WERI-Rb-1 (cell line): ENCODE results near the gene CSPG5.

Experiments
- DNase-seq: peaks from one replicate; pipeline ENCODE4 v3.0.0-alpha.2; 2020
- H3K27ac ChIP-seq: fragments of 250-450 bp; sonication (Bioruptor Pico); 2 replicates; pipeline ENCODE4 v1.5.1; 2020; ENCODE audit warnings: mild to moderate bottlenecking, moderate library complexity
- H3K27me3 ChIP-seq: fragments of 250-450 bp; sonication (Bioruptor Pico); 2 replicates; pipeline ENCODE4 v1.5.1; 2021; ENCODE audit warnings: mild to moderate bottlenecking, low read depth, moderate library complexity; ENCODE audit not compliant: insufficient read depth, severe bottlenecking
- H3K36me3 ChIP-seq: fragments of 250-450 bp; sonication (Bioruptor Pico); 2 replicates; pipeline ENCODE4 v1.5.1; 2020; ENCODE audit warnings: mild to moderate bottlenecking, moderate library complexity
- H3K4me3 ChIP-seq: 2 replicates; pipeline ENCODE4 v1.5.1; 2011; ENCODE audit warnings: low read depth, mild to moderate bottlenecking, control low read depth, low read length
- H3K9me3 ChIP-seq: fragments of 250-450 bp; sonication (Bioruptor Pico); 2 replicates; pipeline ENCODE4 v1.5.1; 2021; ENCODE audit warnings: mild to moderate bottlenecking, moderate library complexity; ENCODE audit not compliant: severe bottlenecking
- TF ChIP-seq, protein P1 (sequence below): IDR thresholded peaks from 2 replicates; pipeline ENCODE4 v1.5.1; 2011; ENCODE audit warnings: low read depth, mild to moderate bottlenecking, control low read depth, inconsistent platforms, low read length

The CSPG5 gene, protein sequence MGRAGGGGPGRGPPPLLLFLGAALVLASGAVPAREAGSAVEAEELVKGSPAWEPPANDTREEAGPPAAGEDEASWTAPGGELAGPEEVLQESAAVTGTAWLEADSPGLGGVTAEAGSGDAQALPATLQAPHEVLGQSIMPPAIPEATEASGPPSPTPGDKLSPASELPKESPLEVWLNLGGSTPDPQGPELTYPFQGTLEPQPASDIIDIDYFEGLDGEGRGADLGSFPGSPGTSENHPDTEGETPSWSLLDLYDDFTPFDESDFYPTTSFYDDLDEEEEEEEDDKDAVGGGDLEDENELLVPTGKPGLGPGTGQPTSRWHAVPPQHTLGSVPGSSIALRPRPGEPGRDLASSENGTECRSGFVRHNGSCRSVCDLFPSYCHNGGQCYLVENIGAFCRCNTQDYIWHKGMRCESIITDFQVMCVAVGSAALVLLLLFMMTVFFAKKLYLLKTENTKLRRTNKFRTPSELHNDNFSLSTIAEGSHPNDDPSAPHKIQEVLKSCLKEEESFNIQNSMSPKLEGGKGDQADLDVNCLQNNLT

DNA sequence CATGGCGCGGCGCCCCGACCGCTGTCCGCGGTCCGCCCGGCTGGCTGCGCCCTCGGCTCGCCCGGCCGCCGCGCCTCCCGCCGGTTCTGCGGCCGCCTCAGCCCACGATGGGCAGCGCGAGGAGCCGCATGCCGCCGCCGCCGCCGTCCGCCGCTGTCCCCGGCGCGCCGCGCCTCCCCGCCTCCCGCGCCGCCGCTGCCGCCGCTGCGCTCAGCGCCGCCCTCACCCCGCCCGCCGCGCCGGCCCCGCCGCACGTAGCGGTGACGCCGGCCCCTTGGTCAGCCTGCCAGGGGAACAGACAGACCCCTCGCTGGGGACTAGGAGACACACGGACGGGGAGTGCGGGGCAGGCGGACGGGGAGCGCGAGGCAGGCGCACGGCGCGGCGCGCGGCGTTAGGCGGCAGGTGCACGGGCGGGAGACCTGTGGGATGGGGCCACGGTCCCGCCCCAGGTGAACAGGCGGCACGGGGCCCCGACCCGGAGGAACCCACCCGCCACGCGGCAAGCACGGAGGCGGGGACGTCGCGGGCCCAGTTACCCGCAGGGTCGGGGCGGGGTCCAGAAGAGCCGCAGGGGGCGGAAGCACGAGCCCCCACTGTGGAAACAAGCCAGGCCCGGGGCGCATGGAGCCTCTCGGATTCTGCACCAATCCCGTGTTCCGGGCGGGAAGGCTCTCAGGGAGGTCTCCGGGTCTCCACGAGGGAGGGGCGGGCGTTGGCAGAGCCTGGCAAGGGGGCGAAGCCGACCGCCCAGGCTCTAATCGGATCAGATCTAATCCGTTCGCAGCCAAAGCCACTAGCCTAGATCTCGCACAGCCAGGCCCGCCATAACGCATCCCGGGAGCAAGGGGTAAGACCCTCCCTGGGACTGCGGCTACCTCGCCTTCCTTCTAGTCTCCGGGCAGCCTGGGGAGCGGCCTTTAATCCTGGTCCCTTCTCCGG, at the start of gene CSPG5:
Gene CSPG5 (minus strand): TSS at position 175 of the 942 bp plus-strand sequence. CDS start 172 bp downstream, at position 3.
- peak within 1 kb of the TSS; percentile 67 for H3K27ac ChIP-seq

DNA sequence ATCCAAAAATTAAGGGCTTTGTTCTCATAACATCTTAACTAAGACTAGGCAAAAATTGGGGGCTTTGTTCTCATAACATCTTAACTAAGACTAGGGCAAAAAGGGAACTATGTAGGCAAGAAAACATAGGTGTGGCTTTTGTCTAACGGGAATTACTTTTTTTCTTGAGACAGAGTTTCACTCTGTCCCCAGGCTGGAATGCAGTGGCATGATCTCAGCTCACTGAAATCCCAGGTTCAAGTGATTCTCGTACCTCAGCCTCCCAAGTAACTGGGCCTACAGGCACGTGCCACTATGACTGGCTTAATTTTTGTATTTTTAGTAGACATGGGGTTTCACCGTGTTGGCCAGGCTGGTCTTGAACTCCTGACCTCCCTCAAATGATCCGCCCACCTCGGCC, 49.8 kb upstream of the CSPG5 start:
- TF ChIP-seq, protein P1, sequence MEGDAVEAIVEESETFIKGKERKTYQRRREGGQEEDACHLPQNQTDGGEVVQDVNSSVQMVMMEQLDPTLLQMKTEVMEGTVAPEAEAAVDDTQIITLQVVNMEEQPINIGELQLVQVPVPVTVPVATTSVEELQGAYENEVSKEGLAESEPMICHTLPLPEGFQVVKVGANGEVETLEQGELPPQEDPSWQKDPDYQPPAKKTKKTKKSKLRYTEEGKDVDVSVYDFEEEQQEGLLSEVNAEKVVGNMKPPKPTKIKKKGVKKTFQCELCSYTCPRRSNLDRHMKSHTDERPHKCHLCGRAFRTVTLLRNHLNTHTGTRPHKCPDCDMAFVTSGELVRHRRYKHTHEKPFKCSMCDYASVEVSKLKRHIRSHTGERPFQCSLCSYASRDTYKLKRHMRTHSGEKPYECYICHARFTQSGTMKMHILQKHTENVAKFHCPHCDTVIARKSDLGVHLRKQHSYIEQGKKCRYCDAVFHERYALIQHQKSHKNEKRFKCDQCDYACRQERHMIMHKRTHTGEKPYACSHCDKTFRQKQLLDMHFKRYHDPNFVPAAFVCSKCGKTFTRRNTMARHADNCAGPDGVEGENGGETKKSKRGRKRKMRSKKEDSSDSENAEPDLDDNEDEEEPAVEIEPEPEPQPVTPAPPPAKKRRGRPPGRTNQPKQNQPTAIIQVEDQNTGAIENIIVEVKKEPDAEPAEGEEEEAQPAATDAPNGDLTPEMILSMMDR = no peak
- no peaks in the 10 kb centered on the region for H3K27me3 ChIP-seq
- no peaks in the 10 kb centered on the region for H3K9me3 ChIP-seq
- H3K4me3 ChIP-seq = no peak overlapping the region
- peaks cover 80% of the 10 kb centered on the region for H3K36me3 ChIP-seq
- no peak overlapping the region for H3K27ac ChIP-seq
- no peak for DNase-seq

More for the DNA sequence above, at the start of gene CSPG5:
- DNase-seq = peak; percentile 85
- TF ChIP-seq, protein P1 = no peak
- peaks cover 4% of the 10 kb centered on the region for H3K9me3 ChIP-seq
- H3K36me3 ChIP-seq = no peaks in the 10 kb centered on the region
- H3K27me3 ChIP-seq = no peaks in the 10 kb centered on the region
- H3K4me3 ChIP-seq = peak within 1 kb of the TSS; percentile 59

DNA sequence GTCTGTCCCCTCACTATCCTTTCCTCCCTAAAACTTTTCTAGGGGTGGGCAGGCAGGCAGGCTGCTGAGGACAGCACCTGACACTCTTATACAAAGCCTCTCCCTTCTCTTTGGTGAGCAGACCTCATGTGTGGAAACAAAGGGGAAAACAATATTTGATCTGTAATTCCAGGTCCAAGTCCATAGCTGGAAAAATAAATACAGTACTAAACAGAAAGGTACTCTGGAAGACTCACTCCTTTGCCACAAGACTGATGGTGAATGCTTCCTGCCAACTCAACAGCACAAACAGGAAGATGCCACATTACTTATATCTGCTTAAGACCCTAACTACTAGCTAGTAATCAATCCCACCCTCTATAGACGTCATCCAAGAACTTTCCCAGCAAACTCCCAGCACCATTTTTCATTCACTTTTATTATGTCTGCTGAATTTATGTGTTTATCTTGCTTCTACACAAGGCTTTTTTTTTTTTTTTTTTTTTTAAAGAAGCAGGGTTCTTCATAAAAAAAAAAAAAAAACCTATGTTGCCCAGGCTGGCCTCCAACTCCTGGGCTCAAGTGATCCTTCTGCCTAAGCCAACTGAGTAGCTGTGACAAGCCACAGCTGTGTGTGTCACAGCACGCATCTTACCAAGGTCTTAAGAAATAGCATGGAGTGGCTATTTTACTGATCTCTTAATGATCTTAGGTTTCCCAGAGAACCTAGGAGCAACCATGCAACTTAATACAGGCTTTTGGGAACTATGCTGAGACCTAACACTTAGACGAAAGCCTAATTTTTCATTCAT, 44.2 kb upstream of the CSPG5 start:
- peaks cover 78% of the 10 kb centered on the region for H3K36me3 ChIP-seq

DNA sequence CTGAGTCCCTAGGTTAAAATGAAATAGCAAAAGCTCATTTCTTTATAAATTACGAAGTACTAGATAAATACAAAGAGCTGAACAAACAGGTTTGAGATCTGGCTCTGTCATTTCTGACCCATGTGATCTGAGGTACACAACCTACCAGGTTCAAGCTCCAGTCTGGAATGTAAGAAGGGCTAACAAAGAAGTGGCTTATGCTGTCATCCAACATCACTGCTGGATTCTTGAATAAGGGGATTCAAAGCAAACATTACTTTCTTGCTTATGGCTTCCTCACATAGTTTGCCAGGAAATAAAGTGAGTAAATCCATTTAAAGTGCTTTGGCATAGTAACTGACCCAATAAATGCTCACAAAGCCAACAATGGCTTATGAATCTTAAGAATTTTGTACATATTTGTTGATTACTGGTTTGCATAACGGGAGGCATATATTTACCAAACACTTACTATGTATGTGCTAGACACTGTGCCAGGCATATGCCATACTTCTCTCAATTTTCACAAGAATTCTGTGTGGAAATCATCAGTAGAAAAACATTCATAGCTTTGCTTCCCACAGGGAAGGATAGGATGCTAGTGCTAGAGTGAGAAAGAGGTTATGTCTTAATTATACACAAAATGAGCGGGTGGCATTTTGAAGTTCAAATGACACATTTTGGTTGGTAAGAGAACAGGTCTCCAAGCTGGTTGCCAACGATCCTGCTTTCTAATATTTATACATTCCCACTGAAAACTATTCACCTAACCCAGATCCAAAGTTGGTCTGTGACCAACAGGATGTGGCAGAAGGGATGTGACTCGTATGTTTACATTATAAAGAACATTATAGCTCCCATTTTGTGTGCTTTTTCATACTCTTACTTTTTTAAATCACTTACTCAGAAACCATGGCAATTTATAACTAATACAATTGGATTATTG, 38.7 kb upstream of the CSPG5 start:
- Histone ChIP-seq H3K4me3 (no peak overlapping the region), H3K27ac (no peak overlapping the region), H3K27me3 (no peaks in the 10 kb centered on the region), H3K9me3 (no peaks in the 10 kb centered on the region), H3K36me3 (peaks cover 84% of the 10 kb centered on the region)
- TF ChIP-seq, protein P1 = no peak
- DNase-seq = no peak

More for the DNA sequence above, 44.2 kb upstream of the CSPG5 start:
- TF ChIP-seq, protein P1 = no peak
- DNase-seq = peak; percentile 42
- Histone ChIP-seq H3K9me3 (no peaks in the 10 kb centered on the region), H3K27ac (no peak overlapping the region), H3K4me3 (no peak overlapping the region), H3K27me3 (no peaks in the 10 kb centered on the region)
